Right lobe of liver (tissue), 6 donors: ENCODE measurements around the gene ZNF460. TPM values are rescaled to one million over a fixed set of nuclear protein-coding genes. Genes with fewer than 3 reads are reported as not detected.
"Not testable (repeated sequence)": the region's sequence is repeated elsewhere in the genome, so short reads cannot be mapped to it uniquely, and the experiment has no call there.

Experiments used
- ATAC-seq, 4 donors: fragments of 200-7000 bp; cut with Tn5 transposase; one replicate each; pipeline ENCODE4 v1.9.1; 2020; ENCODE audit warnings: mild to moderate bottlenecking in 4 of 4, moderate library complexity in 4 of 4
- DNase-seq, 3 donors: peaks; one replicate each; pipeline ENCODE4 v3.0.0-alpha.2; 2020
- H3K27ac ChIP-seq, 3 donors: fragments of 200-600 bp; one replicate each; pipeline ENCODE4 v1.8.0; 2022
- H3K27me3 ChIP-seq, 2 donors: fragments of 200-600 bp; one replicate each; pipeline ENCODE4 v1.8.0; 2022
- H3K36me3 ChIP-seq, 4 donors: fragments of 200-600 bp; sonication (generic) in 1 of 4; one replicate each; pipeline versions ENCODE4 v1.5.1 to v1.8.0; 2017 to 2022; ENCODE audit warnings: control low read depth in 1 of 4
- H3K4me1 ChIP-seq, 4 donors: fragments of 200-600 bp; sonication (generic) in 1 of 4; one replicate each; pipeline versions ENCODE4 v1.5.1 to v1.8.0; 2017 to 2022; ENCODE audit warnings: control low read depth in 1 of 4
- H3K4me3 ChIP-seq, 3 donors: fragments of 200-600 bp; one replicate each; pipeline ENCODE4 v1.8.0; 2022
- H3K9me3 ChIP-seq, 4 donors: fragments of 200-600 bp; sonication (generic) in 1 of 4; one replicate each; pipeline versions ENCODE4 v1.5.1 to v1.8.0; 2017 to 2022; ENCODE audit warnings: control low read depth in 1 of 4
- POLR2A ChIP-seq: fragments of 450-650 bp; IDR thresholded peaks from one replicate; pipeline ENCODE4 v1.6.1; 2017; ENCODE audit warnings: antibody characterized with exemption, mild to moderate bottlenecking
- WGBS: methylation state at CpG from one replicate; pipeline ENCODE4 v1.1.6; 2018; ENCODE audit warnings: low coverage, low lambda C conversion rate; ENCODE audit not compliant: insufficient coverage; ENCODE audit errors: missing lambda C conversion rate; 5-methylcytosine and 5-hydroxymethylcytosine counted together
- intact Hi-C, 2 donors: fragments of 100-400 bp; cut with DNase I; formaldehyde crosslinking; loops; one replicate each; pipeline versions ENCODE4 v1.11.2 to v1.14.1; 2022
- total RNA-seq, 6 experiments: library from RNA; depleted of rRNA in 2 of 6; stranded (reverse); fragments of >200 nt in 2 of 6; fragmentation: NEBNext Ultra II Directional in 3 of 6; extraction: Animal tissue kit (Norgen Biotek cat#: 25700) in 3 of 6; gene quantifications; one replicate each; pipeline versions ENCODE4 v1.1.0 to v1.2.4, GENCODE V29; 2016 to 2023
- TF ChIP-seq, protein P1 (sequence below), 4 donors: fragments of 200-600 bp in 3 of 4; fragments of 450-650 bp in 1 of 4; IDR thresholded peaks; one replicate each; pipeline versions ENCODE4 v1.5.1 to v1.8.0; 2016 to 2022; ENCODE audit warnings: antibody characterized with exemption in 4 of 4, mild to moderate bottlenecking in 2 of 4
- donor health status: DM: no; HTN: yes; CAD: no.
- donor health status: DM: no; HTN: no; CAD: no.
- donor health status: DM: no; HTN: no; CAD: no.
- donor health status: DM: no; HTN: yes; CAD: no.
- donor health status: DM: no; HTN: yes; CAD: no.

The ZNF460 gene
- total RNA-seq, 6 experiments from 2014 or later: 15.7 to 24.2 (median 21.8) TPM

DNA sequence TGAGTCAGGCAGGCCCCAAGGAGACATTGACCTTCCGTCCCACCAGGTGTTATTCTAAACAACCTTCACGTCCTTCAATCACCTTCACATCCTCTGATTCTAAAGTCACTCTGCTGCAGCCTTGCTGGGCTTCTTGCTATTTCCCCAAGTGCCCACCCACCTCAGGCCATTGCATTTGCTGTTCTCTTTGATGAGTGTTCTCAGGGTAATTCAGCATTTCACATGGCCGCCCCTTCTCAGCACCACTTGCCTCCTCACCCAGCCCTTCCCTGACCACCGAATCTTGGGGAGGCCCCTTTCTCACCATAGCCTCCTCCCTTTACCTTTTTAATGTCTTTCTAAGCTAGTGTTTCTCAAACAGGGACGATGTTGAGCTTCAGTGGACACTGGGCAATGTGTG lies 35.2 kb upstream of the ZNF460 start:
- Histone ChIP-seq H3K4me1 (peaks cover 0 to 17% (median 3%) of the 10 kb centered on the region in 4 donors), H3K27me3 (no peaks in the 10 kb centered on the region), H3K9me3 (no peaks in the 10 kb centered on the region), H3K27ac (no peak overlapping the region), H3K36me3 (peaks cover 0 to 31% (median 8%) of the 10 kb centered on the region in 4 donors), H3K4me3 (no peak overlapping the region)
- DNase-seq (no peak), ATAC-seq (no peak)
- TF ChIP-seq, protein P1, sequence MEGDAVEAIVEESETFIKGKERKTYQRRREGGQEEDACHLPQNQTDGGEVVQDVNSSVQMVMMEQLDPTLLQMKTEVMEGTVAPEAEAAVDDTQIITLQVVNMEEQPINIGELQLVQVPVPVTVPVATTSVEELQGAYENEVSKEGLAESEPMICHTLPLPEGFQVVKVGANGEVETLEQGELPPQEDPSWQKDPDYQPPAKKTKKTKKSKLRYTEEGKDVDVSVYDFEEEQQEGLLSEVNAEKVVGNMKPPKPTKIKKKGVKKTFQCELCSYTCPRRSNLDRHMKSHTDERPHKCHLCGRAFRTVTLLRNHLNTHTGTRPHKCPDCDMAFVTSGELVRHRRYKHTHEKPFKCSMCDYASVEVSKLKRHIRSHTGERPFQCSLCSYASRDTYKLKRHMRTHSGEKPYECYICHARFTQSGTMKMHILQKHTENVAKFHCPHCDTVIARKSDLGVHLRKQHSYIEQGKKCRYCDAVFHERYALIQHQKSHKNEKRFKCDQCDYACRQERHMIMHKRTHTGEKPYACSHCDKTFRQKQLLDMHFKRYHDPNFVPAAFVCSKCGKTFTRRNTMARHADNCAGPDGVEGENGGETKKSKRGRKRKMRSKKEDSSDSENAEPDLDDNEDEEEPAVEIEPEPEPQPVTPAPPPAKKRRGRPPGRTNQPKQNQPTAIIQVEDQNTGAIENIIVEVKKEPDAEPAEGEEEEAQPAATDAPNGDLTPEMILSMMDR (IDR thresholded peaks at IDR 0.05): no peak
- TF ChIP-seq POLR2A: no peak
- 98% methylated on average over 5 of the region's 5 CpGs for WGBS
- intact Hi-C loops: no loop called here

DNA sequence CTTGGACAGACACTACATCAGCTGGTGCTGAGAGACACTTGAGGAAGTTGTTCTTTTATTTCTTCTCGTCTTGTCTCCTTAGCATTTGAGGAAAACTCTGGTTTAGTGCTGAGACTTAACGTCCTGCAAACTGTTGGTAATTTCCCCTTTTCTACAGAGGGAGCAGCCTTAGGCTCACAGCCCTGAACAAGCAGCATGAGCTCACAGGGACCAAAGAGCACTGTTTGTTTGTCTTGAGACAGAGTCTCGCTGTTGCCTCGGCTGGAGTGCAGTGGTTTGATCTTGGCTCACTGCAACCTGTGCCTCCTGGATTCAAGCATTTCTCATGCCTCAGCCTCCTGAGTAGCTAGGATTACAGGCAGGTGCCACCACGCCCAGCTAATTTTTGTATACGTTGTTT lies 34.3 kb upstream of the ZNF460 start:
- Histone ChIP-seq H3K36me3 (peaks cover 0 to 36% (median 11%) of the 10 kb centered on the region in 4 donors), H3K4me1 (peaks cover 0 to 17% (median 3%) of the 10 kb centered on the region in 4 donors), H3K27ac (no peak overlapping the region), H3K4me3 (no peak overlapping the region), H3K27me3 (no peaks in the 10 kb centered on the region), H3K9me3 (no peaks in the 10 kb centered on the region)
- ATAC-seq (peak in 2 of 4 donors; percentile 70 to 74), DNase-seq (no peak)
- intact Hi-C loops: no loop called here
- 81% methylated on average over 5 of the region's 6 CpGs for WGBS
- TF ChIP-seq, protein P1 (IDR thresholded peaks at IDR 0.05): no peak
- TF ChIP-seq POLR2A: no peak

DNA sequence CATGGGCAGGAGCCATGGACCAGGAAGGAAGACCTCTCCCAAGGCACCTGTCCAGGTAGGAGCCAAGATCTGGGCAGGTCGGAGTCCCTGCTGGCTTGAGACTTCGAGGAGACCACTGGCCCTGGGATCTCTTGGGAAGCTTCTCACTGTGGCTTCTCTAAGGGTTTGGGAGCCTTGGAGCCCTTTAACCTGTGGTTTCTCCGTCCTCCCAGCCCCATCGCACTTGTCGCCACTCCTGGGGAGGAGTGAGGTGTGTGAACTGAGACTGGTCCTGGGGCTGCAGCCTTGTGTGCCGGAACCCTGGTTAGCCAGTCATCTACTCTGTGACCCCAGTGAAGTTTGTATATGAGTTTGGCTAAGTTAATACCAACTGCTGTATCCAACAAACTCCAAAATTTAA lies 31.6 kb upstream of the ZNF460 start:
- TF ChIP-seq, protein P1 (IDR thresholded peaks at IDR 0.05): no peak
- TF ChIP-seq POLR2A: no peak
- intact Hi-C loops: no loop called here
- 82% methylated on average over 5 of the region's 6 CpGs for WGBS
- no peak for DNase-seq
- H3K27me3 ChIP-seq: no peaks in the 10 kb centered on the region
- no peak for ATAC-seq
- no peak overlapping the region for H3K4me3 ChIP-seq
- H3K9me3 ChIP-seq: no peaks in the 10 kb centered on the region
- no peaks in the 10 kb centered on the region for H3K4me1 ChIP-seq
- peaks cover 0 to 59% (median 18%) of the 10 kb centered on the region in 4 donors for H3K36me3 ChIP-seq
- no peak overlapping the region for H3K27ac ChIP-seq

DNA sequence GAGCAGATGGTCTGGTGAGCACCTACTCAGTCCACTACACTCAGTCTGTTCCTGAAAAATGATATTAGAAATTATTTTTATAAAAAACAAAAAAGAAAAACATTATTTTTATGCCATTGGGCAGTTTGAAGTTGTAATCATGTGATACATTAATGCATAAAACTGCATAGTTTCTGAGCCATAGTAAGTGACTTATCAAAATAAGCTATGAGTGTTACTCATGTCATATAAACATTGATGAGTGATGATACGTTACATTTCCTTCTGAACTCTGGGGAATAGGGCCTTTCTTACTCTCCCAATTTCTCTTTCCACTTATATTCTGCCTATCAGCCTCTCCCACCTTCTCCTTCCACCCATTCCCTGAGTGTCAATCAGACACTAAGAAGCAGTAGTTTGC lies 31.0 kb upstream of the ZNF460 start:
- WGBS: 100% methylated on average over 1 of the region's 1 CpG
- peaks cover 0 to 65% (median 22%) of the 10 kb centered on the region in 4 donors for H3K36me3 ChIP-seq
- H3K4me3 ChIP-seq: no peak overlapping the region
- DNase-seq (no peak), ATAC-seq (no peak)
- H3K4me1 ChIP-seq: no peaks in the 10 kb centered on the region
- H3K27me3 ChIP-seq: no peaks in the 10 kb centered on the region
- no peaks in the 10 kb centered on the region for H3K9me3 ChIP-seq
- TF ChIP-seq POLR2A: no peak
- TF ChIP-seq, protein P1 (IDR thresholded peaks at IDR 0.05): no peak
- intact Hi-C loops: no loop called here
- no peak overlapping the region for H3K27ac ChIP-seq

DNA sequence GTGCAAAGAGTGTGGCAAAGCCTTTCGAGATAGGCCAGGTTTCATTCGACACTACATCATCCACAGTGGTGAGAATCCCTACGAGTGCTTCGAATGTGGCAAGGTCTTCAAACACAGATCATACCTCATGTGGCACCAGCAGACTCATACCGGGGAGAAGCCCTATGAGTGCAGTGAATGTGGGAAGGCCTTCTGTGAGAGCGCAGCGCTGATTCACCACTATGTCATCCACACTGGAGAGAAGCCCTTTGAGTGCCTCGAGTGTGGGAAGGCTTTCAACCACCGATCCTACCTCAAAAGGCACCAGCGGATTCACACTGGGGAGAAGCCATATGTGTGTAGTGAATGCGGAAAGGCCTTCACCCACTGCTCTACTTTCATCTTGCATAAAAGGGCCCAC lies 26.5 kb upstream of the ZNF460 start:
- intact Hi-C loops, H3K9me3 ChIP-seq, H3K4me3 ChIP-seq, H3K27ac ChIP-seq, DNase-seq, ATAC-seq, H3K27me3 ChIP-seq, H3K4me1 ChIP-seq: not testable (repeated sequence)
- WGBS: 93% methylated on average over 5 of the region's 11 CpGs
- H3K36me3 ChIP-seq: peaks cover 0 to 50% (median 21%) of the 10 kb centered on the region in 4 donors
